RWPE1 (cell line): ENCODE measurements around the gene RPL21.
"Not testable (repeated sequence)": the region's sequence is repeated elsewhere in the genome, so short reads cannot be mapped to it uniquely, and the experiment has no call there.

ENCODE experiments used
- CTCF ChIA-PET: fragments of 350-600 bp; sonication (Branson Sonifier 250); formaldehyde crosslinking; extraction: SDS; loops from one replicate; lab custom pipeline; 2021; lab: Yijun Ruan, JAX
- POLR2A ChIA-PET: fragments of 400-600 bp; formaldehyde crosslinking; extraction: SDS; loops from one replicate; lab custom pipeline; 2020; ENCODE audit warnings: antibody characterized with exemption; ENCODE audit not compliant: low non-redundant PET; lab: Yijun Ruan, JAX
- DNase-seq: peaks from one replicate; pipeline ENCODE4 v3.0.0; 2012; ENCODE audit warnings: low spot score
- H3K27ac ChIP-seq: fragments of 450-650 bp; 2 replicates; pipeline ENCODE4 v1.5.1; 2017
- TF ChIP-seq, protein P1 (sequence below): fragments of 450-650 bp; conservative IDR thresholded peaks from 2 replicates; pipeline ENCODE4 v1.5.1; 2017; ENCODE audit warnings: low read depth, mild to moderate bottlenecking

RPL21 gene

DNA sequence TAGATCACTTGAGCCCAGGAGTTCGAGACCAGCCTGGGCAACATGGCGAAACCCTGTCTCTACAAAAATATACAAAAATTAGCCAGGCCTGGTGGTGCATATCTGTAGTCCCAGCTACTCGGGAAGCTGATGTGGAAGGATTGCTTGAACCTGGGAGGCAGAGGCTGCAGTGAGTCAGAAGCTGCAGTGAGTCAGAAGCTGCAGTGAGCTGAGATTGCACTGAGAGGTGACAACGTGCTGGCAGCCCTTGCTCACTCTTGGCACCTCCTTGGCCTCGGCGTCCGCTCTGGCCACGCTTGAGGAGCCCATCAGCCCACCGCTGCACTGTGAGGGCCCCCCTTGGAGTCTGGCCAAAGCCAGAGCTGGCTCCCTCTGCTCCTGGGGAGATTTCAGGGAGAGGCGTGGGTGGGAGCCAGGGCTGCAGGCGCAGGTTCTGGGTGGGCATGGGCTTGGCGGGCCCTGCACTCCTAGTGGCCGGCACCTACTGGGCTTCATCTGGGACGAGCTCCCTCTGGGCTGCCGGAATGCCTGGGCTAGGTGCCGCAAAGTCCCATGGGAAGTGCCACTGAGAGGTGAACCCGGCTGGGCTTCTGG is 39.5 kb upstream of the RPL21 start:
- CTCF ChIA-PET = interaction anchor here (0.6 kb wide), 1 partner anchor 52 kb away, joined by 10 read pairs; no protein-coding TSS in a partner anchor
- no peak for DNase-seq
- TF ChIP-seq, protein P1, sequence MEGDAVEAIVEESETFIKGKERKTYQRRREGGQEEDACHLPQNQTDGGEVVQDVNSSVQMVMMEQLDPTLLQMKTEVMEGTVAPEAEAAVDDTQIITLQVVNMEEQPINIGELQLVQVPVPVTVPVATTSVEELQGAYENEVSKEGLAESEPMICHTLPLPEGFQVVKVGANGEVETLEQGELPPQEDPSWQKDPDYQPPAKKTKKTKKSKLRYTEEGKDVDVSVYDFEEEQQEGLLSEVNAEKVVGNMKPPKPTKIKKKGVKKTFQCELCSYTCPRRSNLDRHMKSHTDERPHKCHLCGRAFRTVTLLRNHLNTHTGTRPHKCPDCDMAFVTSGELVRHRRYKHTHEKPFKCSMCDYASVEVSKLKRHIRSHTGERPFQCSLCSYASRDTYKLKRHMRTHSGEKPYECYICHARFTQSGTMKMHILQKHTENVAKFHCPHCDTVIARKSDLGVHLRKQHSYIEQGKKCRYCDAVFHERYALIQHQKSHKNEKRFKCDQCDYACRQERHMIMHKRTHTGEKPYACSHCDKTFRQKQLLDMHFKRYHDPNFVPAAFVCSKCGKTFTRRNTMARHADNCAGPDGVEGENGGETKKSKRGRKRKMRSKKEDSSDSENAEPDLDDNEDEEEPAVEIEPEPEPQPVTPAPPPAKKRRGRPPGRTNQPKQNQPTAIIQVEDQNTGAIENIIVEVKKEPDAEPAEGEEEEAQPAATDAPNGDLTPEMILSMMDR = no peak
- no peak overlapping the region for H3K27ac ChIP-seq
- POLR2A ChIA-PET = no interaction called here

DNA sequence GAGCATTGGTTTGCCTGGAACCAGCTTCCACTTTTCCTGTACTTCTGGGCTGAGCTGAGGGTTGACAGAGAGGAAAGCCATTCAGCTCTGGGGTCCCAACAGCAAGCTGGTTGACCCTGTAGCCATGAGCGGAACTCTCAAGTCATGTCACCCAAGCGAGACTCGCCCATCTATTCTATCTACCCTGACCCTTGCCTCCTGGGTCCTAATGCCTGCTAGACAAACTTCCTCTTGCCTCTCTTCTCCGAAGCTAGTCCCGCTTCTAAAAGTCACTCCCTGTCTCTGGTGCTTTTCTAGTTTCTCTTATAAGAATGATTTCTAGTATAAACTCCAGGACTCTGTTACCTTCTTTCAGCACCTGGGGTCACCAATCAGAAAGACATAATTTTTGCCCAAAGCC is 38.0 kb upstream of the RPL21 start:
- CTCF ChIA-PET, POLR2A ChIA-PET, H3K27ac ChIP-seq, DNase-seq: not testable (repeated sequence)

DNA sequence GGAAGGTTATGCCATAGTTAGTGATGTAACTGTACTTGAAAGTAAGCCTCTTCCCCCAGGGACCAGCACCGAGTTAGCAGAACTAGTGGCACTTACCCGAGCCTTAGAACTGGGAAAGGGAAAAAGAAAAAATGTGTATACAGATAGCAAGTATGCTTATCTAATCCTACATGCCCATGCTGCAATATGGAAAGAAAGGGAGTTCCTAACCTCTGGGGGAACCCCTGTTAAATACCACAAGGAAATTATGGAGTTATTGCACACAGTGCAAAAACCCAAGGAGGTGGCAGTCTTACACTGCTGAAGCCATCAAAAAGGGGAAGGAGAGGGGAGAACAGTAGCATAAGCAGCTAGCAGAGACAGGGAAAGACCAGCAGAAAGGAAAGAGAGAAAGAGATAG is 33.6 kb upstream of the RPL21 start:
- CTCF ChIA-PET = not testable (repeated sequence)

DNA sequence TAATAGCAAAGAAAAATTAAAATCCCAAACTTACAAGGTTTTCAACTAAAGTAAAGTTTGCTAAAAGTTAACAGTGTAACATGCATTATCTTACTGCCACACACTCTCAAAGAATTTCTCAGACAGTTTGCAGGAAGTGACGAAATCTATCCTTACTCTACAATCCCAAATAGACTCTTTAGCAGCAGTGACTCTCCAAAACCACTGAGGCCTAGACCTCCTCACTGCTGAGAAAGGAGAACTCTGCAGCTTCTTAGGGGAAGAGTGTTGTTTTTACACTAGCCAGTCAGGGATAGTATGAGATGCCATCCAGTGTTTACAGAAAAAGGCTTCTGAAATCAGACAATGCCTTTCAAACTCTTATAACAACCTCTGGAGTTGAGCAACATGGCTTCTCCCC is 32.5 kb upstream of the RPL21 start:
- CTCF ChIA-PET, POLR2A ChIA-PET, H3K27ac ChIP-seq: not testable (repeated sequence)

More for the DNA sequence above, 33.6 kb upstream of the RPL21 start:
- H3K27ac ChIP-seq, POLR2A ChIA-PET, DNase-seq: not testable (repeated sequence)

DNA sequence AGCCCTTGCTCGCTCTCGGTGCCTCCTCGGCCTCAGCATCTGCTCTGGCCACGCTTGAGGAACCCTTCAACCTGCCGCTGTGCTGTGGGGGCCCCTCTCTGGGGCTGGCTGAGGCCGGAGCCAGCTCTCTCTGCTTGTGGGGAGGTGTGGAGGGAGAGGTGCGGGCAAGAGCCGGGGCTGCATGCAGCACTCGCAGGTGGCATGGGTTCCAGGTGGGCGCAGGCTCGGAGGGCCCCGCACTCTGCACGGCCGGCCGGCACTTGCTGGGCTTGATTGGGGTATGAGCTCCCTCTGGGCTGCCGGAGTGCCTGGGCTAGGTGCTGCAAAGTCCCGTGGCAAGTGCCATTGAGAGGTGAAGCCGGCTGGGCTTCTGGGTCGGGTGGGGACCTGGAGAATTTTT is 31.7 kb upstream of the RPL21 start:
- TF ChIP-seq, protein P1 = no peak
- CTCF ChIA-PET = interaction anchor here (0.7 kb wide), 1 partner anchor 36 kb away, joined by 3 read pairs; no protein-coding TSS in a partner anchor
- POLR2A ChIA-PET = no interaction called here
- DNase-seq = no peak
- H3K27ac ChIP-seq = no peak overlapping the region

More for the DNA sequence above, 32.5 kb upstream of the RPL21 start:
- DNase-seq = not testable (repeated sequence)

DNA sequence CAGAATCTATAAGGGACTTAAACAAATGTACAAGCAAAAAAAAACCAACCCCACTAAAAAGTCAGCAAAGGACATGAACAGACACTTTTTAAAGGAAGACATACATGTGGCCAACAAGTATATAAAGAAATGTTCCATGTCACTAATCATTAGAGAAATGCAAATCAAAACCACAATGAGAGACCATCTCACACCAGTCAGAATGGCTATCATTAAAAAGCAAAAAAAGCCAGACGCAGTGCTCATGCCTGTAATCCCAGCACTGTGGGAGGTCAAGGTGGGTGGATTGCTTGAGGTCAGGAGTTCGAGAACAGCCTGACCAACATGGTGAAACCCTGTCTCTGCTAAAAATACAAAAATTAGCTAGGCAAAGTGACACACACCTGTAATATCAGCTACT is 29.3 kb upstream of the RPL21 start:
- POLR2A ChIA-PET, H3K27ac ChIP-seq, CTCF ChIA-PET, DNase-seq: not testable (repeated sequence)

DNA sequence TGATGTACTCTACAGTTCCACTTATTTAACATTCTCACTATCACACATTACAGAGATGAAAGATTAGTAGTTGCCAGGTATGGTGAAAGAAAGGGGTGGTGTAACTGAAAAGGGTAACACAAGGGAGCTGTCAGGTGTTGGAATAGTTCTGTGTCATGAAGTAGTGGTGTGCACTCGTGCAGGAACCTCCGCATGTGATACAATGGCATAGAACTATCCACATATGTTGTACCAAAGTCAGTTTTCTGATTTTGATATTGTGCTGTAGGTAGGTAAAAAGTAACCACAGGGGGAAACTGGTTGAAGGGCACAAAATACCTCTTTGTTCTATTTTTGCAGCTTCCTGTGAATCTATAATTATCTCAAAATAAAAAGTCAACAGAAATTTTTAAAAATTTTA is 24.4 kb upstream of the RPL21 start:
- DNase-seq = no peak
- CTCF ChIA-PET = no interaction called here
- TF ChIP-seq, protein P1 = no peak
- POLR2A ChIA-PET = interaction anchor here (0.8 kb wide), 1 partner anchor 113 kb away, joined by 4 read pairs; no protein-coding TSS in a partner anchor
- H3K27ac ChIP-seq = no peak overlapping the region

DNA sequence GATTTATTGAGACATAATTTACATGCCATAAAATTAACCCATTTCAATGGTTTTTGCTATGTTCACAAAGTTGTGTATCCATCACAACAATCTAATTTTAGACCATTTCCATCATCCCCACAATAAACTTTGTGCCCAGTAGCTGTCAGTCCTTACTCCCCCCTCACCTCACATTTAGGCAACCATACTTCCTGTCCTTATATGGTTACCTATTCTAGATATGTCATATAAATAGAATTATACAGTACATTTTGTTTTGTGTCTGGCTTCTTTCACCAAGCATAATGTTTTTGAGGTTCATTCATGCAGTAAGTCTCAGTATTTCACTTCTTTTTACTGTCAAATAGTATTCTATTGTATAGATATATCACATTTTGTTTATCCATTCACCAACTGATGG is 23.2 kb upstream of the RPL21 start:
- TF ChIP-seq, protein P1 = no peak
- CTCF ChIA-PET = no interaction called here
- no peak for DNase-seq
- no peak overlapping the region for H3K27ac ChIP-seq
- POLR2A ChIA-PET = no interaction called here

DNA sequence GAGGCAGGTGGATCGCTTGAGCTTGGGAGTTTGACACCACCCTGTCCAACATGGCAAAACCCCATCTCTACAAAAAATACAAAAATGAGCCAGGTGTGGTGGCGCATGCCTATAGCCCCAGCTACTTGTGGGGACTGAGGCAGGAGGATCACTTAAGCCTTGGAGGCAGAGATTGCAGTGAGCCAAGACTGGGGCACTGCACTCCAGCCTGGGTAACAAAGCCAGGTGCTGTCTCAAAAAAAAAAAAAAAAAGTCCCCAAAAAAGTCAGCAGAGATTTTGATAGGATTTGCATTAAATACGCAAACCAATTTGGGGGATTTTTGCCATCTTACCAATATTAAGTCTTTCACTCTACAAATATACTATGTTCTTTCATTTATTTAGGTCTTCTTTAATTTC is 21.7 kb upstream of the RPL21 start:
- DNase-seq = no peak
- ChIA-PET CTCF (no interaction called here), POLR2A (no interaction called here)
- no peak overlapping the region for H3K27ac ChIP-seq
- TF ChIP-seq, protein P1 = no peak
